ENCODE data around the gene HSCB. TPM values are rescaled to one million over a fixed set of nuclear protein-coding genes. Genes with fewer than 3 reads are reported as not detected.
"Not testable (repeated sequence)": the region's sequence is repeated elsewhere in the genome, so short reads cannot be mapped to it uniquely, and the experiment has no call there.

Gene HSCB
- total and polyA plus RNA-seq, 5 donors from 2014 or later, result 4.9 to 12.0 (median 9.5) TPM

DNA sequence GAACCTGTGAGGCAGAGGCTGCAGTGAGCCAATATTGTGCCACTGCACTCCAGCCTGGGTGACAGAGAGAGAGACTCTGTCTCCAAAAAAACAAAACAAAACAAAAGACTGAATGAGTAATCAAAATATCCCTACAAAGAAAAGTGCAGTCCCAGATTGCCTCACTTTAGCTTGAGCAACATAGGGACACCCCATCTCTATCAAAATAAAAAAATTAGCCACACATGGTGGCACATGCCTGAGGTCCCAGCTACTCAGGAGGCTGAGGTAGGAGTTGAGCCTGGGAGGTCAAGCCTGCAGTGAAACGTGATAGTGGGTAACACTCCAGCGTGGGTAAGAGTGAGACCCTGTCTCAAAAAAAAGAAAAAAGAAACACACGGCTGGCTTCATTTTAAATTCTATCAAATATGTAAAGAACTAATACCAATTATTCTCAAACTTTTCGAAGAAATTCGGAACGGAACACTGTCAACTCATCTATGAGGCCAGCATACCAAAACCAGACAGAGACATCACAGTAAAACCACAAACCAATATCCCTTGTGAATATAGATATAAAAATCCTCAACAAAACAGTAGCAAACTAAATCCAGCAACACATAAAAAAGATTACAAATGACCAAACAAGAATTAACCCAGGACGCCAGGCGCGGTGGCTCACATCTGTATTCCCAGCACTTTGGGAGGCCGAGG, 13.1 kb upstream of the HSCB start:
- H3K9me3 Mint-ChIP-seq, result no peaks in the 10 kb centered on the region
- H3K4me3 Mint-ChIP-seq, result no peak overlapping the region
- no peak for DNase-seq
- H3K36me3 Mint-ChIP-seq, result peaks cover 30% of the 10 kb centered on the region
- Histone ChIP-seq H3K4me1 (ENCODE audit: control insufficient read depth, insufficient read depth, low read length, poor library complexity, severe bottlenecking) (no peaks in the 10 kb centered on the region), H3K4me3 (ENCODE audit: low read depth, low read length) (no peak overlapping the region), H3K27ac (ENCODE audit: insufficient read depth, low read length, poor library complexity, severe bottlenecking) (no peak overlapping the region), H3K36me3 (ENCODE audit: control insufficient read depth, insufficient read depth, low read length) (no peaks in the 10 kb centered on the region), H3K27me3 (ENCODE audit: control insufficient read depth, insufficient read depth, low read length) (no peaks in the 10 kb centered on the region), H3K9me3 (ENCODE audit: control insufficient read depth in 2 of 2, low read length in 2 of 2) (no peaks in the 10 kb centered on the region)
- peaks cover 0 to 5% (median 0%) of the 10 kb centered on the region in 4 donors for H3K4me1 Mint-ChIP-seq
- ATAC-seq (ENCODE audit: low read depth in 2 of 2), result no peak
- no peaks in the 10 kb centered on the region for H3K27me3 Mint-ChIP-seq
- no peak overlapping the region for H3K27ac Mint-ChIP-seq

DNA sequence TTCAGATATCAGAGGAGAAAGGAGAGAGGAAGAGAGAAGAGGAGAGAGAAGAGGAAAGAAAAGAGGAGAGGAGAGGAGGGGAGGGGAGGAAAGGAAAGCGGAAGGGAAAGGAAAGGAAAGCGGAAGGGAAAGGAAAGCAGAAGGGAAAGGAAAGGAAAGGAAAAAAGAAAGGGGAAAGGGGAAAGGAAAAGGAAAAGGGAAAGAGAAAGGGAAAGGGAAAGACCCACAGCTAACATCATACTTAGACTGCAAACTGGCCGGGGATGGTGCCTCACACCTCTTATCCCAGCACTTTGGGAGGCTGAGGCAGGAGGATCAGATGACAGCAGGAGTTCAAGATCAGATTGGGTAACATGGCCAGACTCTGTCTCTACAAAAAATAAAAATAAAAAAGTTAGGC, 11.7 kb upstream of the HSCB start:
- no peaks in the 10 kb centered on the region for H3K4me1 ChIP-seq (ENCODE audit: control insufficient read depth, insufficient read depth, low read length, poor library complexity, severe bottlenecking)
- H3K27me3 Mint-ChIP-seq, result no peaks in the 10 kb centered on the region
- no peak overlapping the region for H3K27ac Mint-ChIP-seq
- no peak overlapping the region for H3K4me3 ChIP-seq (ENCODE audit: low read depth, low read length)
- H3K36me3 ChIP-seq (ENCODE audit: control insufficient read depth, insufficient read depth, low read length), result peaks cover 2% of the 10 kb centered on the region
- no peak overlapping the region for H3K27ac ChIP-seq (ENCODE audit: insufficient read depth, low read length, poor library complexity, severe bottlenecking)
- H3K4me3 Mint-ChIP-seq, result no peak overlapping the region
- ATAC-seq (ENCODE audit: low read depth in 2 of 2) (no peak), DNase-seq (no peak)
- peaks cover 20% of the 10 kb centered on the region for H3K36me3 Mint-ChIP-seq
- H3K9me3 ChIP-seq (ENCODE audit: control insufficient read depth in 2 of 2, low read length in 2 of 2), result no peaks in the 10 kb centered on the region
- no peaks in the 10 kb centered on the region for H3K9me3 Mint-ChIP-seq
- H3K27me3 ChIP-seq (ENCODE audit: control insufficient read depth, insufficient read depth, low read length), result no peaks in the 10 kb centered on the region
- H3K4me1 Mint-ChIP-seq, result peaks cover 0 to 6% (median 0%) of the 10 kb centered on the region in 4 donors

DNA sequence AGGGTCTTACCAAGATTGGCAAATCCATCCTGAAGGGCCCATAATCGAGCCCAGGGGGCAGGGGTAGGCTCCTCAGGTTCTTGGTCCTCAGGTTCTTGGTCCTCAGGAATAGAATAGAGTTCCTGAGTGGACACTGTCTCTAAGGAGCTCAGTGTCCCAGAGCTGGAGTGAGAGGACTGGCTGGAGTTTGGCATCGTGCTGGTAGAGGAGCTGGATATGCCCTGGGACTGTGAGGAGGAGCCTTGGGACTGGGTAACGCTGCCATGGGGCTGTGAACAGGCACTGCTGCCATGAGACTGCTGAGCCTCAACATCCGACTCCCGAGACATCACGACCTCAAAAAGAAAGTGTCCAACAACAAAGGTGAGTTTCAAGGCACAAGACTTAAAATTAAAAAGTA, 7.4 kb upstream of the HSCB start:
- Mint-ChIP-seq H3K27me3 (no peaks in the 10 kb centered on the region), H3K36me3 (peaks cover 5% of the 10 kb centered on the region), H3K4me3 (no peak overlapping the region), H3K4me1 (peaks cover 0 to 5% (median 4%) of the 10 kb centered on the region in 4 donors), H3K27ac (no peak overlapping the region), H3K9me3 (no peaks in the 10 kb centered on the region)
- no peak overlapping the region for H3K27ac ChIP-seq (ENCODE audit: insufficient read depth, low read length, poor library complexity, severe bottlenecking)
- H3K9me3 ChIP-seq (ENCODE audit: control insufficient read depth in 2 of 2, low read length in 2 of 2), result no peaks in the 10 kb centered on the region
- H3K4me1 ChIP-seq (ENCODE audit: control insufficient read depth, insufficient read depth, low read length, poor library complexity, severe bottlenecking), result no peaks in the 10 kb centered on the region
- ATAC-seq (ENCODE audit: low read depth in 2 of 2) (no peak), DNase-seq (no peak)
- peaks cover 2% of the 10 kb centered on the region for H3K36me3 ChIP-seq (ENCODE audit: control insufficient read depth, insufficient read depth, low read length)
- no peak overlapping the region for H3K4me3 ChIP-seq (ENCODE audit: low read depth, low read length)
- no peaks in the 10 kb centered on the region for H3K27me3 ChIP-seq (ENCODE audit: control insufficient read depth, insufficient read depth, low read length)

DNA sequence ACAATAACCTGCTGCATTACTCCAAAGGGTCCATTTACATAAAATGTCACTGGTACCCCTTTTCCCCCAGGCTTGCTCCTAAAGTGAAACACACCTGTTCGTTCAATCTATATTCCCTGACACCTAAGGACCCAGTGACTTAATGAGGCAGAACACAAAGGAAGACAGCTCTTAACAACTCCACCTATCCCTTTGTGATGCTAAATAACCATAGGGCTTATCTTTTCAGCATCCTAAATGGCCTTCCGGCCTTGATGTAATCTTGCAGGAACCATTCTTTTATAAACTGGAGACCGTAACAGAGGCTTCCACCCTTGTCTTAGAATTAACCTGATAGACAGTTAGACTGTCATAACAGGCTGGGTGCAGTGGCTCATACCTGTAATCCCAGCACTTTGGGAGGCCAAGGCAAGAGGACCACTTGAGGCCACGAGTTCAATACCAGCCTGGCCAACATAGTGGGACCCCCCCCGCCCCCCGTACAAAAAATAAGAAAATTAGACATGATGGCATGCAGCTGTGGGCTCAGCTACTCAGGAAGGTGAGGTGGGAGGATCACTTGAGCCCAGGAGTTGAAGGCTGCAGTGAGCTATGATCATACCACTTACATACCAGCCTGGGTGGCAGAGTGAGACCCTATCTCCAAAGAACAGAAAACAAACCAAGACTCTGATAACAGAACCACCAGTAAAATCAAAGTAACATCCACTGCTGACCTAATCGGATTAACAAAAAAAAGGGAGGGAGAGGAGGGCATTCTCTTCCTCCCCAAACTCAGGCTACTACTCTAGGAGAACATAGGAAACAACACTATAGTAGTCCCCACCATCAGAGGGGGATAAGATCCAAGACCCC, 5.3 kb upstream of the HSCB start:
- H3K27me3 ChIP-seq (ENCODE audit: control insufficient read depth, insufficient read depth, low read length), result no peaks in the 10 kb centered on the region
- H3K36me3 ChIP-seq (ENCODE audit: control insufficient read depth, insufficient read depth, low read length), result peaks cover 2% of the 10 kb centered on the region
- Mint-ChIP-seq H3K4me3 (peak overlapping the region in 1 of 4 donors; percentile 50), H3K9me3 (no peaks in the 10 kb centered on the region), H3K36me3 (peaks cover 5% of the 10 kb centered on the region), H3K27me3 (no peaks in the 10 kb centered on the region), H3K27ac (peak overlapping the region in 1 of 3 donors; percentile 44), H3K4me1 (peaks cover 0 to 17% (median 11%) of the 10 kb centered on the region in 4 donors)
- no peak overlapping the region for H3K4me3 ChIP-seq (ENCODE audit: low read depth, low read length)
- no peaks in the 10 kb centered on the region for H3K9me3 ChIP-seq (ENCODE audit: control insufficient read depth in 2 of 2, low read length in 2 of 2)
- H3K4me1 ChIP-seq (ENCODE audit: control insufficient read depth, insufficient read depth, low read length, poor library complexity, severe bottlenecking), result no peaks in the 10 kb centered on the region
- H3K27ac ChIP-seq (ENCODE audit: insufficient read depth, low read length, poor library complexity, severe bottlenecking), result no peak overlapping the region
- ATAC-seq (ENCODE audit: low read depth in 2 of 2) (no peak), DNase-seq (no peak)

DNA sequence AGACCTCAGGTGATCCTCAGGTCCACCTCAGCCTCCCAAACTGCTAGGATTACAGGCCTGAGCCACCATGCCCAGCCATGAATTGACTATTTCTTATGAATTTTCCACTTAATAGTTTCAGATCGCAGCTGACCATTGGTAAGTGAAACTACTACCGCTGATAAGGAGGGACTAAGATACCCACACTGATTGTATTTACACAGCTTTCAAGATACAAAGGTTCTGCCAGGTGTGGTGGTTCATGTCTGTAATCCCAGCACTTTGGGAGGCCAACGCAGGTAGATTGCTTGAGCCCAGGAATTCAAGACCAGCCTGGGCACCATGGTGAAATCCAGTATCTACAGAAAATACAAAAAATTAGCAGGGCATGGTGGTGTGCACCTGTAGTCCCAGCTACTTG, 4.1 kb upstream of the HSCB start:
- Histone ChIP-seq H3K27me3 (ENCODE audit: control insufficient read depth, insufficient read depth, low read length) (no peaks in the 10 kb centered on the region), H3K9me3 (ENCODE audit: control insufficient read depth in 2 of 2, low read length in 2 of 2) (no peaks in the 10 kb centered on the region), H3K36me3 (ENCODE audit: control insufficient read depth, insufficient read depth, low read length) (peaks cover 2% of the 10 kb centered on the region), H3K4me3 (ENCODE audit: low read depth, low read length) (no peak overlapping the region), H3K4me1 (ENCODE audit: control insufficient read depth, insufficient read depth, low read length, poor library complexity, severe bottlenecking) (peaks cover 7% of the 10 kb centered on the region), H3K27ac (ENCODE audit: insufficient read depth, low read length, poor library complexity, severe bottlenecking) (no peak overlapping the region)
- no peak overlapping the region for H3K27ac Mint-ChIP-seq
- H3K4me3 Mint-ChIP-seq, result no peak overlapping the region
- ATAC-seq (ENCODE audit: low read depth in 2 of 2) (no peak), DNase-seq (no peak)
- peaks cover 3 to 26% (median 19%) of the 10 kb centered on the region in 4 donors for H3K4me1 Mint-ChIP-seq
- no peaks in the 10 kb centered on the region for H3K27me3 Mint-ChIP-seq
- H3K9me3 Mint-ChIP-seq, result no peaks in the 10 kb centered on the region
- H3K36me3 Mint-ChIP-seq, result peaks cover 5% of the 10 kb centered on the region

DNA sequence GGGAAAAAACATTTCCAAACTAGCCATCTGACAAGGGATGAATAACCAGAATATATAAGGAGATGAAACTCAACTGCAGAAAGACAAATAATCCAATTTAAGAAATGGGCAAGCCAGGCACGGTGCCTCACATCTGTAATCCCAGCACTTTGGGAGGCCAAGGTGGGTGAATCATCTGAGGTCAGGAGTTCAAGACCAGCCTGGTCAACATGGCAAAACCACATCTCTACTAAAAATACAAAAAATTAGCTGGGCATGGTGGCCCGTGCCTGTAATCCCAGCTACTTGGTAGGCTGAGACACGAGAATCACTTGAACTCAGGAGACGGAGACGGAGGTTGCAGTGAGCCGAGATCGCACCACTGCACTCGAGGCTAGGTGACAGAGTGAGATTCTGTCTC, 3.0 kb upstream of the HSCB start:
- not testable (repeated sequence) for H3K36me3 ChIP-seq (ENCODE audit: control insufficient read depth, insufficient read depth, low read length); DNase-seq; H3K27me3 Mint-ChIP-seq; H3K9me3 ChIP-seq (ENCODE audit: control insufficient read depth in 2 of 2, low read length in 2 of 2); H3K27ac Mint-ChIP-seq; H3K27me3 ChIP-seq (ENCODE audit: control insufficient read depth, insufficient read depth, low read length); H3K36me3 Mint-ChIP-seq; H3K4me3 ChIP-seq (ENCODE audit: low read depth, low read length); H3K27ac ChIP-seq (ENCODE audit: insufficient read depth, low read length, poor library complexity, severe bottlenecking); ATAC-seq (ENCODE audit: low read depth in 2 of 2); H3K9me3 Mint-ChIP-seq
- Mint-ChIP-seq H3K4me3 (peak overlapping the region in 1 of 4 donors; percentile 75), H3K4me1 (peaks cover 7 to 38% (median 25%) of the 10 kb centered on the region in 4 donors)
- peaks cover 14% of the 10 kb centered on the region for H3K4me1 ChIP-seq (ENCODE audit: control insufficient read depth, insufficient read depth, low read length, poor library complexity, severe bottlenecking)

DNA sequence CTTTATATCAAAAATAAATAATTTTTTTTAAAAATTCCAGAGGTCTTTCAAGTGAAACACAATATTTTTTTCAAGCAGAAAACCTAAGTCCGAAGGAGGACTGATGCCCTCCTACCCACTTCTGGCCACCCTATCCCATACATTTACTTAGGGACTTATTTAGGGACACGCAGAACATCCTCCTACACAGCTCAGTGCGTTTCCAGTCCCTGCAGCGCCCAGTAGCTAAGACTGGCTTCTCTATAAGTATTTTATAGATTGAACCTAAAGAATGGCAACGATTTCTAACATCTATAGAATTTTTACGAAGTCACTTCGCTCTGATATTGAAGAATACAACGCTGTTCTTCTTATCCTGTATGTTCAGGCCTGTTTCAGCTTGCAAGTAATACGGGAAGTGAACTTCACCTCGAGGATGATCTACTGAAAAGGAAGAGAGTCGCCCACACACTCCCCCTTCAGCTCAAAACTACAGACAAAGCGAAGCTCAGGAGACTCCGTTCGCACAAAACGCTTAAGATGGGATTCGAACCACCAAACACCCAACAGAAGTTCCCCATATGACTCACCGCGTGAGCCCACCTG, 547 bp upstream of the HSCB start:
- Mint-ChIP-seq H3K4me3 (peak overlapping the region; percentile 91 to 100 (median 94)), H3K27ac (peak overlapping the region; percentile 90 to 96 (median 95)), H3K36me3 (peaks cover 12% of the 10 kb centered on the region), H3K4me1 (peaks cover 7 to 38% (median 22%) of the 10 kb centered on the region in 4 donors), H3K9me3 (no peaks in the 10 kb centered on the region), H3K27me3 (no peaks in the 10 kb centered on the region)
- peaks cover 14% of the 10 kb centered on the region for H3K36me3 ChIP-seq (ENCODE audit: control insufficient read depth, insufficient read depth, low read length)
- H3K9me3 ChIP-seq (ENCODE audit: control insufficient read depth in 2 of 2, low read length in 2 of 2), result no peaks in the 10 kb centered on the region
- peak overlapping the region; percentile 95 for H3K27ac ChIP-seq (ENCODE audit: insufficient read depth, low read length, poor library complexity, severe bottlenecking)
- DNase-seq (no peak), ATAC-seq (ENCODE audit: low read depth in 2 of 2) (no peak)
- H3K4me1 ChIP-seq (ENCODE audit: control insufficient read depth, insufficient read depth, low read length, poor library complexity, severe bottlenecking), result peaks cover 14% of the 10 kb centered on the region
- peak overlapping the region; percentile 94 for H3K4me3 ChIP-seq (ENCODE audit: low read depth, low read length)
- H3K27me3 ChIP-seq (ENCODE audit: control insufficient read depth, insufficient read depth, low read length), result no peaks in the 10 kb centered on the region

All from CD4-positive, CD25-positive, alpha-beta regulatory T cell (primary cell).